Fibroblast of lung (primary cell): ENCODE results near the gene LMO2. TPM values are rescaled to one million over a fixed set of nuclear protein-coding genes. Genes with fewer than 3 reads are reported as not detected.
A peak's percentile ranks its signal among the peaks of the same experiment; 100 is the strongest.
"Not testable (repeated sequence)": the region's sequence is repeated elsewhere in the genome, so short reads cannot be mapped to it uniquely, and the experiment has no call there.

Experiments
- DNase-seq, 2 donors: peaks; one replicate each; pipeline versions ENCODE4 v3.0.0 to v3.0.0-alpha.2; 2010; ENCODE audit warnings: low read depth in 2 of 2
- H2AFZ ChIP-seq: 2 replicates; pipeline ENCODE4 v1.5.1; 2012; ENCODE audit warnings: low read length, control low read depth, inconsistent platforms
- H3K27ac ChIP-seq: 2 replicates; pipeline ENCODE4 v1.5.1; 2011; ENCODE audit warnings: low read length, control low read depth; ENCODE audit not compliant: insufficient read depth
- H3K27me3 ChIP-seq: 2 replicates; pipeline ENCODE4 v1.5.1; 2011; ENCODE audit warnings: mild to moderate bottlenecking, low read length; ENCODE audit not compliant: control insufficient read depth, insufficient read depth
- H3K36me3 ChIP-seq: 2 replicates; pipeline ENCODE4 v1.5.1; 2011; ENCODE audit warnings: low read length; ENCODE audit not compliant: control insufficient read depth, insufficient read depth
- H3K4me1 ChIP-seq: 2 replicates; pipeline ENCODE4 v1.5.1; 2011; ENCODE audit warnings: low read length; ENCODE audit not compliant: control insufficient read depth, insufficient read depth; ENCODE audit errors: extremely low read depth
- H3K4me2 ChIP-seq: 2 replicates; pipeline ENCODE4 v1.5.1; 2011; ENCODE audit warnings: low read length, control low read depth; ENCODE audit not compliant: insufficient read depth; ENCODE audit errors: extremely low read depth
- H3K4me3 ChIP-seq, 4 experiments: fragments of 200-600 bp in 1 of 4; sonication (generic) in 1 of 4; replicated peaks in 1 of 4; 2 replicates each; pipeline ENCODE4 v1.5.1; 2011 to 2016; ENCODE audit warnings: low read length in 4 of 4, low read depth in 3 of 4, mild to moderate bottlenecking in 3 of 4, control low read depth in 2 of 4, inconsistent platforms in 1 of 4, mixed read lengths in 1 of 4; ENCODE audit not compliant: insufficient read depth in 1 of 4; ENCODE audit errors: control extremely low read depth in 1 of 4
- H3K79me2 ChIP-seq: 2 replicates; pipeline ENCODE4 v1.5.1; 2012; ENCODE audit warnings: mild to moderate bottlenecking, low read length, inconsistent platforms; ENCODE audit not compliant: control insufficient read depth, insufficient read depth
- H3K9ac ChIP-seq: 2 replicates; pipeline ENCODE4 v1.5.1; 2011; ENCODE audit warnings: mild to moderate bottlenecking, low read length, control low read depth; ENCODE audit not compliant: insufficient read depth
- H3K9me3 ChIP-seq: 2 replicates; pipeline ENCODE4 v1.5.1; 2012; ENCODE audit warnings: low read depth, low read length; ENCODE audit not compliant: control insufficient read depth, insufficient read depth
- H4K20me1 ChIP-seq: 2 replicates; pipeline ENCODE4 v1.5.1; 2011; ENCODE audit warnings: low read length; ENCODE audit not compliant: control insufficient read depth, insufficient read depth; ENCODE audit errors: extremely low read depth
- EZH2 ChIP-seq: IDR thresholded peaks from 2 replicates; pipeline ENCODE4 v1.5.1; 2012; ENCODE audit warnings: low read length, control low read depth, mild to moderate bottlenecking; ENCODE audit errors: missing control alignments
- polyA plus RNA-seq, 2 donors: library from polyadenylated mRNA; depleted of rRNA in 1 of 2; stranded (reverse) in 1 of 2; unstranded in 1 of 2; fragments of >200 nt; gene quantifications; 2 replicates each; pipeline ENCODE4 v1.2.1, GENCODE V29; 2011 to 2012; ENCODE audit warnings: missing spikeins in 1 of 2
- total RNA-seq: library from RNA; depleted of rRNA; stranded (reverse); fragments of >200 nt; gene quantifications from 2 replicates; pipeline ENCODE4 v1.2.1, GENCODE V29; 2014
- TF ChIP-seq, protein P1 (sequence below), 2 donors: IDR thresholded peaks in 1 of 2; conservative IDR thresholded peaks in 1 of 2; 1 replicate in 1 of 2; 2 replicates in 1 of 2; pipeline ENCODE4 v1.5.1; 2011 to 2012; ENCODE audit warnings: low read length in 2 of 2, control low read depth in 1 of 2, inconsistent platforms in 1 of 2, low read depth in 1 of 2, mild to moderate bottlenecking in 1 of 2

Gene LMO2
- total and polyA plus RNA-seq, 2 donors (not counting 1 experiment from before 2014, with no cell fraction given): 0.03 to 0.17 TPM

DNA sequence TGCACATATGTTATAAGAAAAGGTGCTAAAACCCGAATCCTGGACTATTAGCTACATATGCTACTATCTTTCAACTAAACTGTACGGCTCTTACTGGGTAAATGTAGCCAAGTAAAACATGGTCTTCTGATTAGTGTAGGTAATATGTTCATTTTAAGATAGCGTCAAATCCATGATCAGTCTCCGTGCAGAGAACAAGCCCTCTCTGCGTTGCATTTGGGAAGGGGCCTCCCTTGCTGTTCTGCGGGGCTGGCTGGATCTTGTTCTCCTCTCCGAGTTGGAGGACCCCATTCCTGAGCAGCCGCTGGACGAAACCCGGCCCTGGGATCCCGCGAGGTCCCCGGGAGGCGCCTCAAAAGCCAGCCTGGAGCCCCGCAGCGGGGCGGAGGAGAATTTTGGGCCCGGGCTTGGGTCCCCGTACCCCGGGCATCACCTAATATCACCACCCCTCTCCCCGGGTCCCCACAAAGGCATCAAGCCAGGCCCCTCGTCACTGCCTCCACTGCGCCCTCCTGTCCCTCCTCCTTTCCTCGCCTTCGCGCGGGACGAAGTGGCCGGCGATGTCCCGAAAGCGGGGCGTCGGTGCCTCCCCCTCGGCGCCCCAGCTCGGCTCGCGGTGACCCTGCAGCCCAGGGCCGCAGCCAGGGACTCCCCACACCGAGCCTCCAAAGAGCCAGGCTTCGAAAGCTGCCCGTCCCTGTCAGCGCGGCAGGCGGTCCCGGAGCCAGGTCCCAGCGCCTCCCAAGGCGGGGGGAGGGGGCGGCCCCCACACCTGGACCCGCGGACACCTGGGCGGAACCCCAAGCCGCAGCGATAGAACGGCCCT lies 63.1 kb downstream of the LMO2 start:
- no peak for DNase-seq
- no peak overlapping the region for H3K9ac ChIP-seq
- H3K9me3 ChIP-seq: no peaks in the 10 kb centered on the region
- no peak overlapping the region for H3K27ac ChIP-seq
- H3K79me2 ChIP-seq: no peaks in the 10 kb centered on the region
- H3K27me3 ChIP-seq: peaks cover 6% of the 10 kb centered on the region
- H3K4me3 ChIP-seq: peak overlapping the region; percentile 24 to 72 (median 50)
- peak overlapping the region; percentile 99 for H3K4me2 ChIP-seq
- H3K4me1 ChIP-seq: peaks cover 2% of the 10 kb centered on the region
- TF ChIP-seq, protein P1, sequence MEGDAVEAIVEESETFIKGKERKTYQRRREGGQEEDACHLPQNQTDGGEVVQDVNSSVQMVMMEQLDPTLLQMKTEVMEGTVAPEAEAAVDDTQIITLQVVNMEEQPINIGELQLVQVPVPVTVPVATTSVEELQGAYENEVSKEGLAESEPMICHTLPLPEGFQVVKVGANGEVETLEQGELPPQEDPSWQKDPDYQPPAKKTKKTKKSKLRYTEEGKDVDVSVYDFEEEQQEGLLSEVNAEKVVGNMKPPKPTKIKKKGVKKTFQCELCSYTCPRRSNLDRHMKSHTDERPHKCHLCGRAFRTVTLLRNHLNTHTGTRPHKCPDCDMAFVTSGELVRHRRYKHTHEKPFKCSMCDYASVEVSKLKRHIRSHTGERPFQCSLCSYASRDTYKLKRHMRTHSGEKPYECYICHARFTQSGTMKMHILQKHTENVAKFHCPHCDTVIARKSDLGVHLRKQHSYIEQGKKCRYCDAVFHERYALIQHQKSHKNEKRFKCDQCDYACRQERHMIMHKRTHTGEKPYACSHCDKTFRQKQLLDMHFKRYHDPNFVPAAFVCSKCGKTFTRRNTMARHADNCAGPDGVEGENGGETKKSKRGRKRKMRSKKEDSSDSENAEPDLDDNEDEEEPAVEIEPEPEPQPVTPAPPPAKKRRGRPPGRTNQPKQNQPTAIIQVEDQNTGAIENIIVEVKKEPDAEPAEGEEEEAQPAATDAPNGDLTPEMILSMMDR (conservative IDR thresholded peaks at IDR 0.05 in 1 of 2, IDR thresholded peaks at IDR 0.05 in 1 of 2; ENCODE audit: low read depth in 1 of 2, low read length in 2 of 2): no peak
- TF ChIP-seq EZH2: peak; percentile 69
- H4K20me1 ChIP-seq: no peaks in the 10 kb centered on the region
- peak overlapping the region; percentile 74 for H2AFZ ChIP-seq
- H3K36me3 ChIP-seq: no peaks in the 10 kb centered on the region

DNA sequence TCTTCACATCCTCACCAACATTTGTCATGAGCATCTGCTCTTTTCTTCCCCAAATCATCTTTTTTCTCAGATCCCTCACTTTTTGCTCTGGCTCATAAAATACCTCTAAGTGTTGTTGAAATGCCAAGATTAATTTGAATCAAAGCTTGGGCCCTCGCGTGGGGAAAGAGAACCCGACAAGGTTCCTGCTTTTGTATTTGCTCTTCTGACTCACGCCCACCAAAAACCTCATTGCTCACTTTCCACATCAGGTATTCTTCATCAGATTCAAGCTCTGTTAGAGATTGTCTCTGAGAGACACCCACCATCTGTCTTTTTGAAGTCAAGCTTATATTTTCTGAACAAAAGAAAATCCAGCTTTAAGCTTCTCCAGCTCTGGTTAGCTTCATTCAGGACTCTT lies 64.7 kb downstream of the LMO2 start:
- Histone ChIP-seq H3K27ac (no peak overlapping the region), H3K36me3 (no peaks in the 10 kb centered on the region), H3K9me3 (no peaks in the 10 kb centered on the region), H3K4me3 (no peak overlapping the region), H4K20me1 (no peaks in the 10 kb centered on the region), H3K9ac (no peak overlapping the region), H3K4me1 (peaks cover 2% of the 10 kb centered on the region), H2AFZ (no peak overlapping the region), H3K79me2 (no peaks in the 10 kb centered on the region), H3K4me2 (no peak overlapping the region), H3K27me3 (peaks cover 6% of the 10 kb centered on the region)
- TF ChIP-seq, protein P1 (conservative IDR thresholded peaks at IDR 0.05 in 1 of 2, IDR thresholded peaks at IDR 0.05 in 1 of 2; ENCODE audit: low read depth in 1 of 2, low read length in 2 of 2): no peak
- TF ChIP-seq EZH2: no peak
- DNase-seq: no peak

DNA sequence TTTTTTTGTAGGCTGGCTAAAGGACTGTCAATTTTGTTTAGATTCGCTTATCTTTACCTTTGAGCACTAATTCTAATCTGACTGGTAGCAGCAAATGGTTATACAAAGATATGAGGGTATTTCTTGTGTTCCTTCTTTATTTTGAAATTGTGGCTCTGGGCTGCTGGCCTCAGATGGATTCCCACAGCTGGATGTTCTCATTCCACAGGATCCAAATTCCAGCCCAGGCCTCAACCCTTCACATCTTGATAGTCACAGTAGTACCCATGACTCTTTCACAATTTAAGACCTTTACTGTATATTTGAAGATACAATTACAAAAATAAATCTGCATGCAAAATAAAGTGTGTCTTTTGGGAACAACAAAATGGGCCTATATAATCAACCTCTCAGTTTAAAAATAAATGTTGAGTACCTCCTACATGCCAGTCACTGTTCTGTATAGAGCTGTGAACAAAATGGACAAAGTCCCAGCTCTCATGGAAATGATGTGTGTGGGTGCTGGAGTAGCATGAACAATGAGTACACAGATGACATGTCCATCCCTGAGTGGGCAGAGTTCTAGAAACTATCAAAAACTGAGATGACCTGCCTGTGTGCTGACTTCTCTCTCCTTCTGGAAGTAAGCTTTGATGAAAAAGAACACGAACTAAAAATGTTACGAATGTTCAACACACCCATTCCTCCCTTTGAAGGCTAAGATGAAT lies 65.9 kb downstream of the LMO2 start:
- H3K9me3 ChIP-seq: no peaks in the 10 kb centered on the region
- H3K79me2 ChIP-seq: no peaks in the 10 kb centered on the region
- no peak overlapping the region for H3K27ac ChIP-seq
- DNase-seq: peak in 1 of 2 donors; percentile 46
- H3K4me2 ChIP-seq: no peak overlapping the region
- H4K20me1 ChIP-seq: no peaks in the 10 kb centered on the region
- peaks cover 18% of the 10 kb centered on the region for H3K27me3 ChIP-seq
- no peak overlapping the region for H3K9ac ChIP-seq
- no peak overlapping the region for H3K4me3 ChIP-seq
- no peak overlapping the region for H2AFZ ChIP-seq
- TF ChIP-seq, protein P1 (conservative IDR thresholded peaks at IDR 0.05 in 1 of 2, IDR thresholded peaks at IDR 0.05 in 1 of 2; ENCODE audit: low read depth in 1 of 2, low read length in 2 of 2): no peak
- TF ChIP-seq EZH2: no peak
- H3K36me3 ChIP-seq: no peaks in the 10 kb centered on the region
- H3K4me1 ChIP-seq: peaks cover 2% of the 10 kb centered on the region

DNA sequence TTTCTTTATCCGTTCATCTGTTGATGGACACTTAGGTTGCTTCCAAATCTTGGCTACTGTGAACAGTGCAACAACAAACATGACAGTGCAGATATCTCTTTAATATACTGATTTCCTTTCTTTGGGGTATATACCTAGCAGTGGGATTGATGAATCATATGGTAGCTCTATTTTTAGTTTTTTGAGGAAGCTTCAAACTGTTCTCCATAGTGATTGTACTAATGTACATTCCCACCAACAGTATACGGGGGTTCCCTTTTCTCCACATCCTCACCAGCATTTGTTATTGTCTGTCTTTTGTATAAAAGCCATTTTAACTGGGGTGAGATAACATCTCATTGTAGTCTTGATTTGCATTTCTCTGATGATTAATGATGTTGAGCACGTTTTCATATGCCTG lies 68.9 kb downstream of the LMO2 start:
- H3K4me2 ChIP-seq, H4K20me1 ChIP-seq, H3K27ac ChIP-seq, H3K9ac ChIP-seq, H3K36me3 ChIP-seq, H3K4me1 ChIP-seq, H3K79me2 ChIP-seq, H3K4me3 ChIP-seq, H2AFZ ChIP-seq, DNase-seq, H3K9me3 ChIP-seq: not testable (repeated sequence)
- H3K27me3 ChIP-seq: peaks cover 23% of the 10 kb centered on the region
